ENCODE results near the gene STK24.

GRCh38 chr13:98397861-98398260 is 179.0 kb downstream of the STK24 start:
- TF ChIP-seq CTCF (IDR thresholded peaks at IDR 0.05; ENCODE audit: low read depth, low read length, poor library complexity, severe bottlenecking): no peak
- TF ChIP-seq EZH2phosphoT487 (IDR thresholded peaks at IDR 0.05; ENCODE audit: borderline replicate concordance, low read length): no peak
